ENCODE measurements around the gene ZNRF3.
A peak's percentile ranks its signal among the peaks of the same experiment; 100 is the strongest.

ZNRF3 gene

DNA sequence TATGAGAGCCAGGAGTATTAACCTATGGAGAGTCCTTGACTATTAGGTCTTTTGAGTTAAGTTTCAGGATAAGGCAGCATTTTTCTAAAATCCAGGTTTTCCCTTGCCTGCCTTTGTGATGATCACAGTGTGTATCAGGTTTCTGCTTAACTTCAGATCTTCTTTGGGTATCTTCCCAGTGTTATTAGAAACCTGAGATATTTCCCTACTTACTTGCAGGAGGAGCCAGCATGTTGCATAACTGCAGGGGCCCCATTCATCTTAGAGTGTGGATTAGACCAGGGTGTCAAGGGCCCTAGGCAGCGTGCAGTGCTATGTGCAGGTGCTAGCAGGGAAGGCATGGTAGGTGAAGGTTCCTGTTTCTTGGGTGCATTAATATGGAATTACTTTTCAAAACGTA lies 69.5 kb downstream of the ZNRF3 start:
- DNase-seq (ENCODE audit: low read depth, low spot score) = no peak

DNA sequence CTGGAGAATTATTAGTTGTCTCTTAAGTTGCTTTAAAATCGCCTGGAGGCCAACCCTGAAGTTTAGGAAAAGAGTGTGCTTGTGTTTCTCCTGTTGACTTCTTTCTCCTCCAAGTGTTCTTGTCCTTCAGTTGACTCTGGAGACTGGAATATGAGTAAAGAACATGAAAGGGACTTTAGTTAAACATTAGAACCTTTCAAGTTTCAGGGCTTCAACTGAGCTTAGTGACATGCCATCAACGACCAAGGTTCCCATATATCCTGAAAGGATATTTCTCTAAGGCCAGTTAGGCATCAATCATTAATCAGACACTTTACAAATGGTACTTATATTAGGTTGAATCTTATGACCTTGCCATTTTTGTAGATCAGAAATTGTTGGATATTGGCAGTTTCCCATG lies 70.0 kb downstream of the ZNRF3 start:
- DNase-seq (ENCODE audit: low read depth, low spot score) = no peak

GRCh38 chr22:28953976-28954880 lies 70.9 kb downstream of the ZNRF3 start:
- DNase-seq (ENCODE audit: low read depth, low spot score) = no peak

GRCh38 chr22:28955817-28956216 lies 72.4 kb downstream of the ZNRF3 start:
- peak; percentile 36 for DNase-seq (ENCODE audit: low read depth, low spot score)

DNA sequence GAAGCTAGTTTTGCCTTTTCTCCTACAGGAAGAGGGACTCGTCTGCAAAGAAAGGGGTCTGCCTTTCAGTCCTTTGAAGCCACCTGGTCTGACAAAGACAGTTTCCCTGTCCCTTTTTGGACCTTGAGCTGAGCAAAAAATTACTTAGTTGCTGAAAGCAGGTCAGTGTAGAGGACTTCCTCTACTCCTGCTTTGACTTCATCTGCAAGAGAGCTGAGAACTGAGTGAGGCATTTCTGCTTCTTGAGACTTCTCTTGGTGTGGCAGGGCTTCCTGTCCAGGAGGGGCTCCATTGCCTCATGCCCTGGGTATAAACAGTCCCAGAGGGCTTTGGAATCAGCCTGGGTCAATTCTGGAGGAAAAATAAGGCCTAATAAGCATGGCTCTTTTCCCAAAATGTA lies 73.1 kb downstream of the ZNRF3 start:
- DNase-seq (ENCODE audit: low read depth, low spot score) = no peak

DNA sequence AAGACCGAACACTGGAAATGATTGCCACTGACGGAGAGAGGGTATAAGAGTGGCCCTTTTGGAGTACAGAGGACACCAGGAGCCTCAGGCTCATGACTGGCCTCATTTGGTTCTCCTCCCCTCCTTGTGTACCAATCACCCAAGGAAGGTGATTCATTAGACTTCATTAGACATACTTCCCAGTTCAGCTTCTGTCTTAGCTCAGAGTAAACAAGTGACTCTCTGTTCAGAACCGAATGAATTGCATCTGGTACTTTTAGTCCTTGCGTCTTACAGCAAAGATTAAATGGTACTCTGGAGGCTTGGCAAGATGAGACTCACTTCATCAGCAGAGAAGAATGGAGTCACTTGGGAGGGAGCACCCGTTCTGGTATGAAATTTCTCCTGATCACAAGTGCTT lies 75.2 kb downstream of the ZNRF3 start:
- no peak for DNase-seq (ENCODE audit: low read depth, low spot score)

GRCh38 chr22:28962042-28962554 lies 78.7 kb downstream of the ZNRF3 start:
- no peak for DNase-seq (ENCODE audit: low read depth, low spot score)

- no peak for DNase-seq (ENCODE audit: low read depth, low spot score)
Measured at GRCh38 chr22:28963362-28963761, 80.0 kb downstream of the ZNRF3 start.

DNA sequence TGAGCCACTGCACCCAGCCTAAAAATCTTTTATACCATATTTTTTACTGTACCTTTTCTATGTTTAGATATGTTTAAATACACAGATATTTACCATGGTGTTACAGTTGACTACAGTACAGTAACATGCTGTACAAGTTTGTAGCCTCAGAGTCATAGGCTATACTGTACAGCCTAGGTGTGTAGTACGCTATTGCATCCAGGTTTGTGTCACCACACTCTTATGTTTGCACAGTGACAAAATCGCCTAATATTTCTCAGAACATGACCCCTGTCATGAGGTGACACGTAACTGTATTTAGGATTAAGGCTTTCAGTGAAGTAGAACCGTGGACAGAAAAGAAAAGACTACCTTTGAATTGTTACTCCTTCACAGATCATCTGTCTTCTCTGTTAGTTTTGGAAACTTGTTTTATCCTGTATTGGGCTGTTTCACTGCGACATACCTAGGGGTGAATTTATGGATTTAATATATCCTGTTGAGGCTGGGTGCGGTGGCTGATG lies 83.8 kb downstream of the ZNRF3 start:
- DNase-seq (ENCODE audit: low read depth, low spot score) = no peak

DNA sequence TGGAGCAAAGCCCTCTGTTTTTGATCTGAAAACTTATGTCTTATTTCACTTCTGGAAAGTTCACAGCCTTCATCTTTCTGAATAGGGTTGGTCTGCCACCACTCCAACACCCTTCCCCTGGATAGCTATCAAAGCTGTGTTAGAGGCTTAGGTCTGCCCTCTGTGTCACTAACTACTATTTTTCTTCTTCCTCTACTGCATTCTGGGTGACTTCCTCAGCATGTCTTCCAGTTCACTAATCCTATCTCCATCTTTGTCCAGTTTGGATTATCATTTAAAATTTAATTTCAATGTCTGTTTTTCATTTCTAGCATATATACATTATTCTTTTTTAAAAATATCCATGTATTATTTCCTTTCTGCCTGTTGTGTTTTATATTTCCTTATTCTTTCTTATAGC lies 84.6 kb downstream of the ZNRF3 start:
- DNase-seq (ENCODE audit: low read depth, low spot score) = no peak

DNA sequence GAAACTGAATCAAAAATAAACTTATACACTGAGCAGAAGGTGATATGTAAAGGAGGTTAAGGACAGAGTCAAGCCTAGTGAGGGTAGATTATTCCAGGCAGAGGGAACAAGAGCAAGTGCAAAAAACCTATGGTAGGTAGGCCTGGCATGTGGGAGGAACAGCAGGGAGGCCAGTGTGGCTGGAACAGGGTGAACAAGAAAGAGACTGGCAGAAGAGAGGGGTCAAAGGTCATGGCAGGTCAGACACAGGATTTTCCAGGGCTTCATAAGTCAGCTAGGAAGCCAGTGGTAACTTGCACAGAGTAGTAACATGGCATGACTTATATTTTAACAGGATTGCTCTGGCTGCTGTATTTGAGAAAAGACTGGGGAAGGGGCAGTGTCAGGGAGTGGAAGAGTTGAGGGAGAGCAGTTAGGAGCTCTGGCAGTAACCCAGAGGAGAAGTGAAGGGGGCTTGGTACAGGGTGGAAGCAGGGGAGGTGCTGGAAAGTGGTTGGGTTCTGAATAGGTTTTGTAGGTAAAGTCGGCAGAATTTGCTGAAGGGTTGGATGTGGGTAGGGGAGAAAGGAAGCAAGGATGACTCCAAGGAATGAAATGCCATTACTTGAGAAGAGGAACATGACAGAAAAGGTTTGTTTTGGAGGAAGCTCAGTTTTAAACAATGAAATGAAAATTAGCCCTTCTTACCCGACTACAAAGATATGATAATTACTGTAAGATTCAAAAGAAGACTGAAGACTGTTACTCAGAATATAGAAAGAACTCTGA lies 86.2 kb downstream of the ZNRF3 start:
- no peak for DNase-seq (ENCODE audit: low read depth, low spot score)

- no peak for DNase-seq (ENCODE audit: low read depth, low spot score)
Measured at GRCh38 chr22:28973352-28973751, 90.0 kb downstream of the ZNRF3 start.

DNA sequence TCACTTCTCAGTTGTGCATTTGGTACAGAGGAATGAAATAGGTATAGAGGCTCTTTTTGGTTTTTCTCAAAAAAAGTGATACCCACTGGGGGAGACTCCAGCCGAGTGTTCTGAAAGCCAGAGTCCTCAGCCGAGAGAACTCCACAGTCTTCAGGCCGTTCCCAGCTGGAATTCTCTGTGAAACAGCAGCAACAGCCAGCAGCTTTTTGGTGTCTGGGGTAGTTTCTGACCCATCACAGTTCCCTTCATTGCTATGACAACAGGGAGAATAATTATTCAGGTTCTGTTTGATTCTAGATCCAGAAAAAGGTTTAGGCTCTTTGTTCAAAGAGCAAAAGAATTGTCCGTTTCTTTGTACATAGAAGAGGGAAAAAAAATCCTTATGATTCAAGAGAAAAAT lies 93.7 kb downstream of the ZNRF3 start:
- DNase-seq (ENCODE audit: low read depth, low spot score) = no peak

GRCh38 chr22:28977481-28977971 lies 94.2 kb downstream of the ZNRF3 start:
- DNase-seq (ENCODE audit: low read depth, low spot score) = no peak

GRCh38 chr22:28978158-28978557 lies 94.8 kb downstream of the ZNRF3 start:
- DNase-seq (ENCODE audit: low read depth, low spot score) = no peak

GRCh38 chr22:28978863-28979796 lies 95.8 kb downstream of the ZNRF3 start:
- DNase-seq (ENCODE audit: low read depth, low spot score) = no peak

DNA sequence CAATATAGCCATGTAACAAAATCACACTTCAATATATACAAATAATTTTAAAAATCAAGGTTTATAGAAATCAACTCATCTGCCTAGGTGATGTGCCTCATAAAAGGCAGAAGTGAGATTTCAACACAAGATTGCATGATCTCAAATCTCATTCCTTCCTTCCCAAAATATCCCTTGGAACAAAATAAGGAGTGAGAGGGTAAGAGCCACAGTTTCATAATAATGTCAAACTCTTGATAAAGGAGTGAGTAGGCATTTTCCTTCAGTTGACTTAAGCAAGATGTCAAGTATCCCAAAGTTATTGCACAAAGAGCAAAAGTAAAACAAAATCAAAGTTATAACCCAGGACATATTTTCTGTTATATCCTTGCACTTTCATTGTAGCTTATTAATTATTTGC lies 97.0 kb downstream of the ZNRF3 start:
- no peak for DNase-seq (ENCODE audit: low read depth, low spot score)

GRCh38 chr22:28981818-28982499 lies 98.6 kb downstream of the ZNRF3 start:
- DNase-seq (ENCODE audit: low read depth, low spot score) = no peak

- DNase-seq (ENCODE audit: low read depth, low spot score) = no peak
Measured at GRCh38 chr22:28983190-28983589, 99.8 kb downstream of the ZNRF3 start.

DNA sequence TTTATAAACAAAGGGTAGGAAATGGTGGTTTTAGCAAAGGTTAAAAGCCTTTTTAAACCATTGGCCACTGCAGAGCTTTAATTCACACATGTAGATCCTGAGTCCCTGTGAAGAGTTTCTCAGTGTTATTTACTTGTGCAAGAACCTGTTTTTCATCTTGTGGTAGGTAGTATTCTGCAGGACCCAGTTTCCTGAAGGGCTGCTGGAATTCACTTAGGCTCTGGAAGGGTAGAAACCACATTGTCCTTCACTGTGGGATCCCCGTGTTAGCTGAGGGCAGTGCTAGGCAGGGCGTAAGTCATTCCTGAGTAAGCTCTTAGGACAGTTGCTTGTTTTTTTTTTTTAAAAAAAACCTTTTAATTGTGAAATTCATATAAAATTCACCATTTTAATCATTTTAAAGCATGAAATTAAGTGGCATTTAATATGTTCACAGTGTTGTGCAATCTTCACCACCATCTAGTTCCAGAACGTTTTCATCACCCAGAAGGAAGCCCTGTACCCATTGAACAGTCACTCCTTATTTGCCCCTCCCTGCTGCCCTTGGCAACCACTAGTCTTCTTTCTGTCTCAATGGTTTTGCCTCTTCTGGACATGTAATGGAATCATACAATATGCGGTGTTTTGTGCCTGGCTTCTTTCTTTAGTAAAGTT lies 100.5 kb downstream of the ZNRF3 start:
- DNase-seq (ENCODE audit: low read depth, low spot score) = no peak
